SK-N-SH treated with all-trans-retinoic acid at 6 μM for 48 hours (cell line): Measurements from ENCODE around the gene DHRS1.

Experiments used
- ATAC-seq: fragments of 200-7000 bp; cut with Tn5 transposase; 3 replicates; pipeline ENCODE4 v1.9.1; 2020; ENCODE audit warnings: mild to moderate bottlenecking, moderate library complexity
- BACH2 ChIP-seq: fragments of 250-450 bp; sonication (Bioruptor Pico); IDR thresholded peaks from 2 replicates; pipeline ENCODE4 v1.9.0; 2021; ENCODE audit warnings: mild to moderate bottlenecking, borderline replicate concordance
- CSDC2 ChIP-seq: fragments of 250-450 bp; sonication (Bioruptor Pico); IDR thresholded peaks from 2 replicates; pipeline ENCODE4 v1.5.0; 2020; ENCODE audit warnings: mild to moderate bottlenecking, moderate library complexity
- ESRRG ChIP-seq: fragments of 250-450 bp; sonication (Bioruptor Pico); IDR thresholded peaks from 2 replicates; pipeline ENCODE4 v1.6.1; 2021; ENCODE audit warnings: mild to moderate bottlenecking
- GLIS3 ChIP-seq: fragments of 250-450 bp; sonication (Bioruptor Pico); IDR thresholded peaks from 2 replicates; pipeline ENCODE4 v1.5.0; 2020; ENCODE audit warnings: mild to moderate bottlenecking, moderate library complexity
- ISL1 ChIP-seq: fragments of 250-450 bp; sonication (Bioruptor Pico); IDR thresholded peaks from 2 replicates; pipeline ENCODE4 v2.1.2; 2022; ENCODE audit warnings: mild to moderate bottlenecking, moderate library complexity
- OSR1 ChIP-seq: fragments of 250-450 bp; sonication (Bioruptor Pico); IDR thresholded peaks from 2 replicates; pipeline ENCODE4 v1.8.0; 2022; ENCODE audit warnings: moderate library complexity, mild to moderate bottlenecking, inconsistent platforms
- PPARA ChIP-seq: fragments of 250-450 bp; sonication (Bioruptor Pico); IDR thresholded peaks from 2 replicates; pipeline ENCODE4 v1.5.0; 2020; ENCODE audit warnings: mild to moderate bottlenecking, borderline replicate concordance
- RARB ChIP-seq: fragments of 250-450 bp; sonication (Bioruptor Pico); IDR thresholded peaks from 2 replicates; pipeline ENCODE4 v1.8.0; 2021; ENCODE audit warnings: mild to moderate bottlenecking, moderate library complexity
- SNAI2 ChIP-seq: fragments of 250-450 bp; sonication (Bioruptor Pico); IDR thresholded peaks from 2 replicates; pipeline ENCODE4 v1.5.0; 2020; ENCODE audit warnings: mild to moderate bottlenecking, moderate library complexity
- TCF4 ChIP-seq: fragments of 250-450 bp; sonication (Bioruptor Pico); IDR thresholded peaks from 2 replicates; pipeline ENCODE4 v1.8.0; 2021; ENCODE audit warnings: mild to moderate bottlenecking, moderate library complexity, borderline replicate concordance
- TOX ChIP-seq: fragments of 250-450 bp; sonication (Bioruptor Pico); IDR thresholded peaks from 2 replicates; pipeline ENCODE4 v1.8.0; 2021; ENCODE audit warnings: mild to moderate bottlenecking, moderate library complexity, borderline replicate concordance
- ZC3H10 ChIP-seq: fragments of 250-450 bp; sonication (Bioruptor Pico); IDR thresholded peaks from 2 replicates; pipeline ENCODE4 v1.5.1; 2021; ENCODE audit warnings: mild to moderate bottlenecking, moderate library complexity
- ZFP30 ChIP-seq: fragments of 450-650 bp; formaldehyde crosslinking; IDR thresholded peaks from 2 replicates; pipeline ENCODE4 v1.5.0; 2022; ENCODE audit warnings: mild to moderate bottlenecking, moderate library complexity
- ZNF565 ChIP-seq: fragments of 450-650 bp; formaldehyde crosslinking; conservative IDR thresholded peaks from 2 replicates; pipeline ENCODE4 v1.5.0; 2020; ENCODE audit warnings: low read depth, mild to moderate bottlenecking, moderate library complexity
- ZNF70 ChIP-seq: fragments of 450-650 bp; formaldehyde crosslinking; IDR thresholded peaks from 2 replicates; pipeline ENCODE4 v1.5.0; 2020; ENCODE audit warnings: mild to moderate bottlenecking, moderate library complexity
- ZNF8 ChIP-seq: fragments of 450-650 bp; formaldehyde crosslinking; IDR thresholded peaks from 2 replicates; pipeline ENCODE4 v1.5.0; 2020; ENCODE audit warnings: mild to moderate bottlenecking, moderate library complexity
- TF ChIP-seq, protein P1 (sequence below): fragments of 250-450 bp; sonication (Bioruptor Pico); IDR thresholded peaks from 2 replicates; pipeline ENCODE4 v1.8.0; 2020; ENCODE audit warnings: mild to moderate bottlenecking, moderate library complexity, borderline replicate concordance
- TF ChIP-seq, protein P2 (sequence below): fragments of 250-450 bp; sonication (Bioruptor Pico); IDR thresholded peaks from 2 replicates; pipeline ENCODE4 v1.5.1; 2020; ENCODE audit warnings: low read depth, mild to moderate bottlenecking, moderate library complexity
- TF ChIP-seq, protein P3 (sequence below): fragments of 250-450 bp; sonication (Bioruptor Pico); IDR thresholded peaks from 2 replicates; pipeline ENCODE4 v1.5.1; 2021; ENCODE audit warnings: mild to moderate bottlenecking, moderate library complexity
- TF ChIP-seq, protein P4 (sequence below): fragments of 250-450 bp; sonication (Bioruptor Pico); IDR thresholded peaks from 2 replicates; pipeline ENCODE4 v1.8.0; 2021; ENCODE audit warnings: low read depth, mild to moderate bottlenecking, moderate library complexity, borderline replicate concordance

Gene DHRS1

DNA sequence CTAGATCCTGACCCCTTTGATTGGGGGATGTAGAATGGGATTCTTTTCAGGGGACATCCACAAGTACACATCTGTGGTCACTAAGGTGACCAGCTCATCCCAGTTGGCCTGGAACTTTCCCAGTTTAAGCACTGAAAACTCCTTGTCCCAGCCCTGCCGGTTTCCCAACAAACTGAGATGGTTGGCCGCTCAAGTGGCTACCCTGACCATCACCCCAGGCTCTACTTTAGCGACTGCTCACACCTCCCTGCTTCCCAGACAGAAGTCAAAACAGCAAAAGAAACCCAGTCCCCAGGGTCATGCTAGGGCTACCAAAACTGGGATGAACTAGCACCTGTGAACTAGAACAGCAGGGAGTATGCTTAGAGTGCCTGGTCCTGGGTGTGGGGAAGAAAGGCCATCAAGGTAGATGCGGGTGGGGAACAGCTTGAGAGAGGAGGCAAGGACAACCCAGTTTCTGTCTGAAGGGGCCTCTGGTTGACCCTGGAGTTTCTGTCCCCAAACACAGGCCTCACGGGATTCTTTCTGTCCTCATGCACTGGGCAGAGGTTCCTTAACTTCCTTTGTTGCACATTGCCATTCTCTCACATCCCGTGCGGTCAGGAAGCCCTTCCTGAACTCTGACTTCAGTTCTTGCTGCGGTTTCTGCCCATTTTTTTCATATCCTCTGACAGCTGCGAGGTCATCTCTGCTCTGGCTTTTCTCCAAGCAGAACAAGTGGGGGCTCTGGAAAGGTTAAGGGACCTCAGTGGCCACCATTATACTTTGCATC is 13.3 kb upstream of the DHRS1 start (continued):
- TF ChIP-seq, protein P1, sequence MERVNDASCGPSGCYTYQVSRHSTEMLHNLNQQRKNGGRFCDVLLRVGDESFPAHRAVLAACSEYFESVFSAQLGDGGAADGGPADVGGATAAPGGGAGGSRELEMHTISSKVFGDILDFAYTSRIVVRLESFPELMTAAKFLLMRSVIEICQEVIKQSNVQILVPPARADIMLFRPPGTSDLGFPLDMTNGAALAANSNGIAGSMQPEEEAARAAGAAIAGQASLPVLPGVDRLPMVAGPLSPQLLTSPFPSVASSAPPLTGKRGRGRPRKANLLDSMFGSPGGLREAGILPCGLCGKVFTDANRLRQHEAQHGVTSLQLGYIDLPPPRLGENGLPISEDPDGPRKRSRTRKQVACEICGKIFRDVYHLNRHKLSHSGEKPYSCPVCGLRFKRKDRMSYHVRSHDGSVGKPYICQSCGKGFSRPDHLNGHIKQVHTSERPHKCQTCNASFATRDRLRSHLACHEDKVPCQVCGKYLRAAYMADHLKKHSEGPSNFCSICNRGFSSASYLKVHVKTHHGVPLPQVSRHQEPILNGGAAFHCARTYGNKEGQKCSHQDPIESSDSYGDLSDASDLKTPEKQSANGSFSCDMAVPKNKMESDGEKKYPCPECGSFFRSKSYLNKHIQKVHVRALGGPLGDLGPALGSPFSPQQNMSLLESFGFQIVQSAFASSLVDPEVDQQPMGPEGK (CRISPR knock-in tag), result no peak
- TF ChIP-seq SNAI2 (CRISPR knock-in tag), result no peak
- no peak for TF ChIP-seq TCF4
- TF ChIP-seq ESRRG (CRISPR knock-in tag), result no peak
- TF ChIP-seq PPARA (CRISPR knock-in tag), result no peak
- TF ChIP-seq, protein P2, sequence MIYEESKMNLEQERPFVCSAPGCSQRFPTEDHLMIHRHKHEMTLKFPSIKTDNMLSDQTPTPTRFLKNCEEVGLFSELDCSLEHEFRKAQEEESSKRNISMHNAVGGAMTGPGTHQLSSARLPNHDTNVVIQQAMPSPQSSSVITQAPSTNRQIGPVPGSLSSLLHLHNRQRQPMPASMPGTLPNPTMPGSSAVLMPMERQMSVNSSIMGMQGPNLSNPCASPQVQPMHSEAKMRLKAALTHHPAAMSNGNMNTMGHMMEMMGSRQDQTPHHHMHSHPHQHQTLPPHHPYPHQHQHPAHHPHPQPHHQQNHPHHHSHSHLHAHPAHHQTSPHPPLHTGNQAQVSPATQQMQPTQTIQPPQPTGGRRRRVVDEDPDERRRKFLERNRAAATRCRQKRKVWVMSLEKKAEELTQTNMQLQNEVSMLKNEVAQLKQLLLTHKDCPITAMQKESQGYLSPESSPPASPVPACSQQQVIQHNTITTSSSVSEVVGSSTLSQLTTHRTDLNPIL (CRISPR knock-in tag), result no peak
- no peak for TF ChIP-seq ZC3H10 (CRISPR knock-in tag)
- TF ChIP-seq BACH2 (CRISPR knock-in tag), result no peak
- TF ChIP-seq OSR1 (CRISPR knock-in tag), result no peak
- no peak for TF ChIP-seq ZFP30 (CRISPR knock-in tag)
- TF ChIP-seq ZNF565, result no peak
- TF ChIP-seq, protein P3, sequence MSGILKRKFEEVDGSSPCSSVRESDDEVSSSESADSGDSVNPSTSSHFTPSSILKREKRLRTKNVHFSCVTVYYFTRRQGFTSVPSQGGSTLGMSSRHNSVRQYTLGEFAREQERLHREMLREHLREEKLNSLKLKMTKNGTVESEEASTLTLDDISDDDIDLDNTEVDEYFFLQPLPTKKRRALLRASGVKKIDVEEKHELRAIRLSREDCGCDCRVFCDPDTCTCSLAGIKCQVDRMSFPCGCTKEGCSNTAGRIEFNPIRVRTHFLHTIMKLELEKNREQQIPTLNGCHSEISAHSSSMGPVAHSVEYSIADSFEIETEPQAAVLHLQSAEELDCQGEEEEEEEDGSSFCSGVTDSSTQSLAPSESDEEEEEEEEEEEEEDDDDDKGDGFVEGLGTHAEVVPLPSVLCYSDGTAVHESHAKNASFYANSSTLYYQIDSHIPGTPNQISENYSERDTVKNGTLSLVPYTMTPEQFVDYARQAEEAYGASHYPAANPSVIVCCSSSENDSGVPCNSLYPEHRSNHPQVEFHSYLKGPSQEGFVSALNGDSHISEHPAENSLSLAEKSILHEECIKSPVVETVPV, result no peak
- TF ChIP-seq ZNF8 (CRISPR knock-in tag), result no peak
- TF ChIP-seq GLIS3 (CRISPR knock-in tag), result no peak
- no peak for TF ChIP-seq ISL1

DNA sequence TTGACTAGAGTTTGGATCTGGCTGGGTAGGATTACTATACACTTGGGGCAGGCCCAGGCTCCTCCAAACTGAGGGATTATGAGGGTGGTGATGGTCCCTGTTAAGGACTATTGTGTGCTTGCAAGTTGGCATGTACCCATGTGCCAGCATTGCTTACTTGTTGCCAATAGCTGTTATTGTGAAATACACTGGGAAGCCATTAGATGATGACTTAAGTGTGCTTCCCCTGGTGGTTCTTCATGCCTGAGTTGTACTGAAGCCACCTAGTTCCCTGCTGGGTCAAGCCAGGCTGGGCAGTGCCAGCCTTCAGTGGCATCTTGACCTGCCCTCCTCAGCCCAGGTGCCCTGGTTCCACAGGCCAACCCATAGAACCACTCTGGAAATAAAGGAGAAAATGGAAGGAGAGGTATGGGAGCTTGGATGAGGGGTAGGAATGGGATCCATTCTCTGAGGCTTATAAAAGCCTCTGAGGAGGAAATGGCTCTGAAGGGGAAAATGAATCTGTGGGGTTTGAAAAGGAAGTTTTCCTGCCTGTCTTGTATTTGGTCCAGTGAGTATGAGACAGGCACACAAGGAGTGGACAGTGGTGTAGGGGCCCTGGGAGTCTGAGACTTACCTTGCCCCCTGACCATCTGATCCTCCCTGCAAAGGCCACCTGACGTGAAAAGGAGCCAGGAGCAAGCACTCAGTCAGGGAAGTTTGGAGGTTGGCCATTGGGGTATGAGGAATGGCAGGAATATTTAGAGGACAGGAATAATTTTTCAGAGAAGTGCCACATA is 12.4 kb upstream of the DHRS1 start:
- ATAC-seq, result no peak
- TF ChIP-seq ZNF70 (CRISPR knock-in tag) (no peak), RARB (CRISPR knock-in tag) (no peak), ZNF565 (no peak), ISL1 (no peak), TCF4 (no peak), GLIS3 (CRISPR knock-in tag) (no peak)
- TF ChIP-seq, protein P2 (CRISPR knock-in tag), result no peak
- TF ChIP-seq, all 23 proteins: peak for 0

DNA sequence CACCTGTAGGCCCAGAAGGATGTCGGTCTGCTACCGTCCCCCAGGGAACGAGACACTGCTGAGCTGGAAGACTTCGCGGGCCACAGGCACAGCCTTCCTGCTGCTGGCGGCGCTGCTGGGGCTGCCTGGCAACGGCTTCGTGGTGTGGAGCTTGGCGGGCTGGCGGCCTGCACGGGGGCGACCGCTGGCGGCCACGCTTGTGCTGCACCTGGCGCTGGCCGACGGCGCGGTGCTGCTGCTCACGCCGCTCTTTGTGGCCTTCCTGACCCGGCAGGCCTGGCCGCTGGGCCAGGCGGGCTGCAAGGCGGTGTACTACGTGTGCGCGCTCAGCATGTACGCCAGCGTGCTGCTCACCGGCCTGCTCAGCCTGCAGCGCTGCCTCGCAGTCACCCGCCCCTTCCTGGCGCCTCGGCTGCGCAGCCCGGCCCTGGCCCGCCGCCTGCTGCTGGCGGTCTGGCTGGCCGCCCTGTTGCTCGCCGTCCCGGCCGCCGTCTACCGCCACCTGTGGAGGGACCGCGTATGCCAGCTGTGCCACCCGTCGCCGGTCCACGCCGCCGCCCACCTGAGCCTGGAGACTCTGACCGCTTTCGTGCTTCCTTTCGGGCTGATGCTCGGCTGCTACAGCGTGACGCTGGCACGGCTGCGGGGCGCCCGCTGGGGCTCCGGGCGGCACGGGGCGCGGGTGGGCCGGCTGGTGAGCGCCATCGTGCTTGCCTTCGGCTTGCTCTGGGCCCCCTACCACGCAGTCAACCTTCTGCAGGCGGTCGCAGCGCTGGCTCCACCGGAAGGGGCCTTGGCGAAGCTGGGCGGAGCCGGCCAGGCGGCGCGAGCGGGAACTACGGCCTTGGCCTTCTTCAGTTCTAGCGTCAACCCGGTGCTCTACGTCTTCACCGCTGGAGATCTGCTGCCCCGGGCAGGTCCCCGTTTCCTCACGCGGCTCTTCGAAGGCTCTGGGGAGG is 11.3 kb upstream of the DHRS1 start, which contains the start of gene LTB4R:
Gene LTB4R, plus strand, starts transcription at position 857 of the 959 bp plus-strand sequence. CDS start 4,150 bp downstream, outside the sequence.
- no peak for ATAC-seq
- TF ChIP-seq, protein P1 (CRISPR knock-in tag), result no peak
- no peak for TF ChIP-seq TOX (CRISPR knock-in tag)
- TF ChIP-seq, protein P4, sequence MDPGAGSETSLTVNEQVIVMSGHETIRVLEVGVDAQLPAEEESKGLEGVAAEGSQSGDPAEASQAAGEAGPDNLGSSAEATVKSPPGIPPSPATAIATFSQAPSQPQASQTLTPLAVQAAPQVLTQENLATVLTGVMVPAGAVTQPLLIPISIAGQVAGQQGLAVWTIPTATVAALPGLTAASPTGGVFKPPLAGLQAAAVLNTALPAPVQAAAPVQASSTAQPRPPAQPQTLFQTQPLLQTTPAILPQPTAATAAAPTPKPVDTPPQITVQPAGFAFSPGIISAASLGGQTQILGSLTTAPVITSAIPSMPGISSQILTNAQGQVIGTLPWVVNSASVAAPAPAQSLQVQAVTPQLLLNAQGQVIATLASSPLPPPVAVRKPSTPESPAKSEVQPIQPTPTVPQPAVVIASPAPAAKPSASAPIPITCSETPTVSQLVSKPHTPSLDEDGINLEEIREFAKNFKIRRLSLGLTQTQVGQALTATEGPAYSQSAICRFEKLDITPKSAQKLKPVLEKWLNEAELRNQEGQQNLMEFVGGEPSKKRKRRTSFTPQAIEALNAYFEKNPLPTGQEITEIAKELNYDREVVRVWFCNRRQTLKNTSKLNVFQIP (CRISPR knock-in tag), result no peak
- TF ChIP-seq SNAI2 (CRISPR knock-in tag), result no peak
- TF ChIP-seq, protein P3, result no peak
- TF ChIP-seq, protein P2 (CRISPR knock-in tag), result no peak
- TF ChIP-seq OSR1 (CRISPR knock-in tag), result no peak
- TF ChIP-seq RARB (CRISPR knock-in tag), result no peak
- TF ChIP-seq TCF4, result no peak
- no peak for TF ChIP-seq ZNF8 (CRISPR knock-in tag)
- TF ChIP-seq ESRRG (CRISPR knock-in tag), result no peak
- TF ChIP-seq ZC3H10 (CRISPR knock-in tag), result no peak
- TF ChIP-seq CSDC2, result no peak
